PFSK-1 (cell line): Measurements from ENCODE around the gene TAF1B.

Source experiments
- POLR2AphosphoS5 ChIP-seq: IDR thresholded peaks from 2 replicates; pipeline ENCODE4 v1.6.1; 2012; ENCODE audit warnings: low read depth, mild to moderate bottlenecking, control low read depth, low read length, moderate library complexity
- SIN3A ChIP-seq: IDR thresholded peaks from 2 replicates; pipeline ENCODE4 v1.6.1; 2012; ENCODE audit warnings: mild to moderate bottlenecking, low read length, moderate library complexity, borderline replicate concordance; ENCODE audit not compliant: insufficient read depth
- TF ChIP-seq, protein P1 (sequence below), 2 experiments: IDR thresholded peaks; 2 replicates each; pipeline versions ENCODE4 v1.6.1 to v1.8.0; 2011 to 2012; ENCODE audit warnings: low read depth in 2 of 2, low read length in 2 of 2, control low read depth in 1 of 2, inconsistent platforms in 1 of 2, mild to moderate bottlenecking in 1 of 2, moderate library complexity in 1 of 2; ENCODE audit not compliant: insufficient read depth in 1 of 2

- TF ChIP-seq, protein P1, sequence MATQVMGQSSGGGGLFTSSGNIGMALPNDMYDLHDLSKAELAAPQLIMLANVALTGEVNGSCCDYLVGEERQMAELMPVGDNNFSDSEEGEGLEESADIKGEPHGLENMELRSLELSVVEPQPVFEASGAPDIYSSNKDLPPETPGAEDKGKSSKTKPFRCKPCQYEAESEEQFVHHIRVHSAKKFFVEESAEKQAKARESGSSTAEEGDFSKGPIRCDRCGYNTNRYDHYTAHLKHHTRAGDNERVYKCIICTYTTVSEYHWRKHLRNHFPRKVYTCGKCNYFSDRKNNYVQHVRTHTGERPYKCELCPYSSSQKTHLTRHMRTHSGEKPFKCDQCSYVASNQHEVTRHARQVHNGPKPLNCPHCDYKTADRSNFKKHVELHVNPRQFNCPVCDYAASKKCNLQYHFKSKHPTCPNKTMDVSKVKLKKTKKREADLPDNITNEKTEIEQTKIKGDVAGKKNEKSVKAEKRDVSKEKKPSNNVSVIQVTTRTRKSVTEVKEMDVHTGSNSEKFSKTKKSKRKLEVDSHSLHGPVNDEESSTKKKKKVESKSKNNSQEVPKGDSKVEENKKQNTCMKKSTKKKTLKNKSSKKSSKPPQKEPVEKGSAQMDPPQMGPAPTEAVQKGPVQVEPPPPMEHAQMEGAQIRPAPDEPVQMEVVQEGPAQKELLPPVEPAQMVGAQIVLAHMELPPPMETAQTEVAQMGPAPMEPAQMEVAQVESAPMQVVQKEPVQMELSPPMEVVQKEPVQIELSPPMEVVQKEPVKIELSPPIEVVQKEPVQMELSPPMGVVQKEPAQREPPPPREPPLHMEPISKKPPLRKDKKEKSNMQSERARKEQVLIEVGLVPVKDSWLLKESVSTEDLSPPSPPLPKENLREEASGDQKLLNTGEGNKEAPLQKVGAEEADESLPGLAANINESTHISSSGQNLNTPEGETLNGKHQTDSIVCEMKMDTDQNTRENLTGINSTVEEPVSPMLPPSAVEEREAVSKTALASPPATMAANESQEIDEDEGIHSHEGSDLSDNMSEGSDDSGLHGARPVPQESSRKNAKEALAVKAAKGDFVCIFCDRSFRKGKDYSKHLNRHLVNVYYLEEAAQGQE (IDR thresholded peaks at IDR 0.05; ENCODE audit: insufficient read depth in 1 of 2, low read depth in 2 of 2, low read length in 2 of 2): no peak
- TF ChIP-seq POLR2AphosphoS5: no peak
- no peak for TF ChIP-seq SIN3A
Observed at GRCh38 chr2:9820020-9820973, 23.0 kb upstream of the TAF1B start.
